GM10248 (cell line): Measurements from ENCODE around the gene CBLIF.

Experiments
- CTCF ChIA-PET: fragments of 300-600 bp; sonication (Branson Sonifier 250); formaldehyde crosslinking; extraction: SDS; loops from one replicate; lab custom pipeline; 2021; ENCODE audit warnings: antibody characterized with exemption; lab: Yijun Ruan, JAX
- POLR2A ChIA-PET: fragments of 350-650 bp; sonication (Branson Sonifier 250); formaldehyde crosslinking; extraction: SDS; loops from one replicate; lab custom pipeline; 2020; ENCODE audit warnings: antibody characterized with exemption; lab: Yijun Ruan, JAX
- DNase-seq: peaks from one replicate; pipeline ENCODE4 v3.0.0; 2012; ENCODE audit errors: extremely low spot score
- CTCF ChIP-seq: IDR thresholded peaks from 2 replicates; pipeline ENCODE4 v1.5.1; 2012; ENCODE audit warnings: mild to moderate bottlenecking, low read depth; ENCODE audit errors: extremely low read depth, missing control alignments, control extremely low read depth

CBLIF gene

GRCh38 chr11:59877784-59878183 lies 32.5 kb upstream of the CBLIF start:
- ChIA-PET POLR2A (no interaction called here), CTCF (no interaction called here)
- no peak for TF ChIP-seq CTCF

GRCh38 chr11:59877325-59877724 lies 32.0 kb upstream of the CBLIF start:
- CTCF ChIA-PET, result no interaction called here
- no peak for TF ChIP-seq CTCF
- POLR2A ChIA-PET, result no interaction called here

More at GRCh38 chr11:59877784-59878183, 32.5 kb upstream of the CBLIF start:
- DNase-seq, result no peak

GRCh38 chr11:59875856-59876519 lies 30.7 kb upstream of the CBLIF start:
- no peak for TF ChIP-seq CTCF
- CTCF ChIA-PET, result interaction anchor here (1.6 kb wide), 1 partner anchor 11 kb away, joined by 4 read pairs; no protein-coding TSS in a partner anchor
- no peak for DNase-seq
- POLR2A ChIA-PET, result no interaction called here

More at GRCh38 chr11:59877325-59877724, 32.0 kb upstream of the CBLIF start:
- no peak for DNase-seq

GRCh38 chr11:59872076-59872475 lies 26.8 kb upstream of the CBLIF start:
- TF ChIP-seq CTCF, result no peak

GRCh38 chr11:59867946-59868345 lies 22.6 kb upstream of the CBLIF start:
- CTCF ChIA-PET, result no interaction called here
- POLR2A ChIA-PET, result no interaction called here
- no peak for TF ChIP-seq CTCF
- DNase-seq, result no peak

More at GRCh38 chr11:59872076-59872475, 26.8 kb upstream of the CBLIF start:
- no peak for DNase-seq
- POLR2A ChIA-PET, result no interaction called here
- CTCF ChIA-PET, result interaction anchor here (1.2 kb wide), 2 partner anchors 10 to 11 kb away, joined by 3 read pairs; no protein-coding TSS in a partner anchor

- CTCF ChIA-PET, result no interaction called here
- POLR2A ChIA-PET, result no interaction called here
- no peak for TF ChIP-seq CTCF
- DNase-seq, result no peak
Observed at GRCh38 chr11:59866836-59867235, 21.5 kb upstream of the CBLIF start.

GRCh38 chr11:59866397-59866796 lies 21.1 kb upstream of the CBLIF start, which contains the start of gene TCN1:
Gene TCN1 (minus strand): TSS chr11:59866487. CDS start chr11:59866470, 17 bp downstream.
- POLR2A ChIA-PET, result no interaction called here
- CTCF ChIA-PET, result no interaction called here
- DNase-seq, result no peak
- no peak for TF ChIP-seq CTCF
